ENCODE results near the gene PGM2.

Gene PGM2

GRCh38 chr4:37904824-37905223 lies 78.3 kb downstream of the PGM2 start:
- DNase-seq, result no peak

GRCh38 chr4:37905533-37906169 lies 79.2 kb downstream of the PGM2 start:
- DNase-seq, result no peak

DNA sequence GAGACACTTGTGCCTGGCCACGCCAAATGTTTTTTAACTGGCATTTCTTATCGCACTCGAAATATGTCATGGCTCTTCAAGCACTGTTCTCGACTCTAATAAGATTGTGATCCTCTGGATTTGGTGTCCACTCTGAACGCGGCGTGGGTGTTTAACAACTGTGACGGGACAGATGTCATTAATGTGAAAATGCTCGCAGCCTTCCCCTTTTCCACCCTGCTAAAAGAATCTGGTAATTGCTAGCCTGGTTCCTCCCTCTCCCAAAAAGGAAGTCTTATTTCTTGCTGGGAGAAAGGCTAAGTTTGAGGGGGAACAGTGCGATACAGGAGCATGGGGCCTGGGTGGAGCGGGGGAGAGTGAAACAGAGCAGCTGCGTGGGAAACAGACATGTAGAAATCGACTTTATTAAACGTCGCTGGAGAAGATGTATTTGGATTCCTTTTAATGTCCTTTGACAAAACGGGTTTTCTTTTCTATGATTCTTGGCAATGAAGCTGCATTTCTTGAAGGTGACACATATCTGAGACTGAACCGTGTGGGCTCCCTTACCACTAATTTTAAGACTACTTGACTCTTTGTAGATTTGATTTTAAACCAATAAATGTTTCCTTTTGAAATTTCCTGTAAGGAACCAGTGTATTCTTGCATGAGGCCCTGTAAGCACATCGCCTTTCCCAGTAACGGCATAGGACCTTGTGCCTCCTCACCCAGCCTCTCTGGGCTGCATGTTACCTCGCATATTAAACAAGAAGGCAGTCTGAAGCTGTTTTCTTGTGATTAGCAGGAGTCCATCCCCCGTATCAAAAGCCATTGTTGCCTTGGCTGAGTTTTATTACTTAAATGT lies 82.2 kb downstream of the PGM2 start:
- DNase-seq, result no peak

DNA sequence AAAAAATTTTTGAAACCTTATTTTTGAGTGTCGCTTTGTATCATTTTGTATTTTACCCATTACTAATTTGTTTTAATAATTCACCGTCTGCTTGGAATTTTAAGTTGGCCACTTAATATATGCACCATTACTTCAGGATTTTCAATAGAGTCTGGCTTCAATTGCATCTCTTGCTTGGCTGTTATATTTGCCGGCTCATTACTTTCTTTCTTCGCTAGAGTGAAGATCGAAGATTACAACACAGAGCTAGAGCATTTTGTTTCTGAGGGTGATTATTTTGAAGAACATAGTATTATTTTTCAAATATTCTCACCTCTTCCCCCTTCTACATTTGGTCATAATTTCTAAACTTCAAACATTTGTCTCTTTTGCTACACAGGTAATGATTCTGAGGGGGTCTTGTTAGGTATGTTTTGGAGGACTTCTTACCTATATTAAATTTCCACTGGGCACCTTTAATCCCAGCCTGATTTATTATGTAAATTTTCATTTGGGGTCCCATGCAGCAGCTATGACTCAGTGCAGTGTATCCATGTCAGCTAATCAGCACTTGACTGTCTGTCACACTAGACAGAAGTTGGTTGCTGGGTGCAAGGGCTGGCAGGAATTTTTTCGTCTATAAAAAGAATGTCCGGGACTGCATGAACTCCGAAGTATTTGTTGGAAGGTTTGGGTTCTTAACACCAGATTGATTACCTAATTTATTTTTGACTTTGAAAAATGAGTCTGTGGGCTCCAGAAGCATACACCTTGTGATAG lies 83.0 kb downstream of the PGM2 start:
- DNase-seq, result no peak

GRCh38 chr4:37910091-37910486 lies 83.6 kb downstream of the PGM2 start:
- no peak for DNase-seq

Data from NCI-H510A treated with DMSO at 0.1 percent for 48 hours (cell line).